K562 (cell line): ENCODE results near the gene ABCA4. TPM values are rescaled to one million over a fixed set of nuclear protein-coding genes. Genes with fewer than 3 reads are reported as not detected.

ENCODE experiments used
- ARNT ChIP-seq, 2 experiments: fragments of 450-650 bp; IDR thresholded peaks; 2 replicates each; pipeline ENCODE4 v1.6.1; 2016; ENCODE audit warnings: mild to moderate bottlenecking in 1 of 2
- CTCFL ChIP-seq: IDR thresholded peaks from 2 replicates; pipeline ENCODE4 v1.6.1; 2011; ENCODE audit warnings: borderline replicate concordance, low read depth, mild to moderate bottlenecking, moderate library complexity, low read length; ENCODE audit not compliant: insufficient read depth, poor library complexity, severe bottlenecking
- FOXJ3 ChIP-seq: sonication (generic); formaldehyde crosslinking; IDR thresholded peaks from 2 replicates; pipeline ENCODE4 v1.4.0; 2020; ENCODE audit warnings: mild to moderate bottlenecking, missing genetic modification reagents
- HDAC6 ChIP-seq: IDR thresholded peaks from 2 replicates; pipeline ENCODE4 v1.6.1; 2012; ENCODE audit warnings: low read depth, mild to moderate bottlenecking, control low read depth, inconsistent platforms, low read length, moderate library complexity
- MCM5 ChIP-seq: fragments of 450-650 bp; IDR thresholded peaks from 2 replicates; pipeline ENCODE4 v1.6.1; 2016; ENCODE audit warnings: low read depth
- NCOA4 ChIP-seq: fragments of 450-650 bp; IDR thresholded peaks from 2 replicates; pipeline ENCODE4 v1.6.1; 2018; ENCODE audit warnings: mild to moderate bottlenecking; ENCODE audit not compliant: partially characterized antibody
- NFIC ChIP-seq: fragments of 450-650 bp; IDR thresholded peaks from 2 replicates; pipeline ENCODE4 v1.6.1; 2017; ENCODE audit warnings: mild to moderate bottlenecking, inconsistent platforms
- NR2C1 ChIP-seq, 2 experiments: fragments of 450-650 bp; IDR thresholded peaks; 2 replicates each; pipeline ENCODE4 v1.6.1; 2017; ENCODE audit warnings: mild to moderate bottlenecking in 2 of 2, antibody characterized with exemption in 1 of 2, inconsistent platforms in 1 of 2, missing compliant biosample characterization in 1 of 2, missing genetic modification characterization in 1 of 2
- PPARD ChIP-seq: fragments of 250-450 bp; sonication (Bioruptor Pico); IDR thresholded peaks from 2 replicates; pipeline ENCODE4 v1.8.0; 2022; ENCODE audit warnings: inconsistent platforms, mild to moderate bottlenecking, moderate library complexity
- RAD21 ChIP-seq, 2 experiments: fragments of 250-450 bp in 1 of 2; fragments of 450-650 bp in 1 of 2; sonication (Bioruptor Pico) in 1 of 2; formaldehyde crosslinking in 1 of 2; IDR thresholded peaks in 1 of 2; conservative IDR thresholded peaks in 1 of 2; 2 replicates each; pipeline versions ENCODE4 v1.4.0 to v1.8.0; 2020 to 2022; ENCODE audit warnings: mild to moderate bottlenecking in 2 of 2, moderate library complexity in 1 of 2
- SMC3 ChIP-seq: conservative IDR thresholded peaks from 2 replicates; pipeline ENCODE4 v1.6.1; 2011; ENCODE audit warnings: low read depth, low read length, improper control_type of control experiment; ENCODE audit not compliant: insufficient read depth
- TEAD4 ChIP-seq, 2 experiments: sonication (generic) in 1 of 2; formaldehyde crosslinking in 1 of 2; IDR thresholded peaks; 2 replicates each; pipeline versions ENCODE4 v1.6.1 to v1.8.0; 2012 to 2022; ENCODE audit warnings: borderline replicate concordance in 1 of 2, inconsistent platforms in 1 of 2, low read length in 1 of 2, mild to moderate bottlenecking in 1 of 2, missing genetic modification reagents in 1 of 2
- TRIM28 ChIP-seq: fragments of 450-650 bp; IDR thresholded peaks from 2 replicates; pipeline ENCODE4 v1.6.1; 2017
- XRCC5 ChIP-seq: fragments of 200-400 bp; formaldehyde crosslinking; IDR thresholded peaks from 2 replicates; pipeline ENCODE4 v1.6.1; 2017; ENCODE audit warnings: low read depth, mild to moderate bottlenecking, low read length
- ZBTB7A ChIP-seq: IDR thresholded peaks from 2 replicates; pipeline ENCODE4 v1.6.1; 2011; ENCODE audit warnings: low read depth, mild to moderate bottlenecking, low read length, moderate library complexity, borderline replicate concordance; ENCODE audit not compliant: control insufficient read depth
- ZKSCAN1 ChIP-seq: fragments of 150-350 bp; IDR thresholded peaks from 2 replicates; pipeline ENCODE4 v1.6.1; 2016; ENCODE audit warnings: low read depth, low read length
- ZNF184 ChIP-seq: sonication (generic); formaldehyde crosslinking; IDR thresholded peaks from 2 replicates; pipeline ENCODE4 v1.5.0; 2020; ENCODE audit warnings: missing genetic modification reagents
- ZNF398 ChIP-seq: fragments of 250-450 bp; sonication (Bioruptor Pico); IDR thresholded peaks from 2 replicates; pipeline ENCODE4 v1.8.0; 2021; ENCODE audit warnings: moderate library complexity, mild to moderate bottlenecking, inconsistent platforms
- ZNF707 ChIP-seq: fragments of 250-450 bp; sonication (Bioruptor Pico); conservative IDR thresholded peaks from 2 replicates; pipeline ENCODE4 v1.8.0; 2022; ENCODE audit warnings: inconsistent platforms, mild to moderate bottlenecking, moderate library complexity
- ZNF77 ChIP-seq: fragments of 250-450 bp; sonication (Bioruptor Pico); IDR thresholded peaks from 2 replicates; pipeline ENCODE4 v1.5.0; 2020
- polyA plus RNA-seq, 8 experiments: library from polyadenylated mRNA; depleted of rRNA in 4 of 8; stranded (reverse) in 5 of 8; unstranded in 3 of 8; fragments of >200 nt; fragmentation: Nextera tagmentation in 2 of 8; fragmentation: Illumina TruSeq in 1 of 8; extraction: Ambion mirVana in 2 of 8; extraction: Trizol in 1 of 8; gene quantifications; 2 replicates each; pipeline versions ENCODE4 v1.2.1 to v1.2.3, GENCODE V29; 2011 to 2014; ENCODE audit warnings: inconsistent platforms in 1 of 8, missing spikeins in 1 of 8
- total RNA-seq, 7 experiments: library from RNA; depleted of rRNA in 6 of 7; stranded (reverse); fragments of >200 nt in 6 of 7; fragmentation: Illumina TruSeq in 2 of 7; extraction: Trizol in 2 of 7; gene quantifications; 2 replicates each; pipeline versions ENCODE4 v1.2.1 to v1.2.3, GENCODE V29; 2011 to 2021; ENCODE audit warnings: low replicate concordance in 1 of 7
- TF ChIP-seq, protein P1 (sequence below): fragments of 250-450 bp; sonication (Bioruptor Pico); IDR thresholded peaks from 2 replicates; pipeline ENCODE4 v1.5.0; 2021

Gene ABCA4
- total and polyA plus RNA-seq, 9 of the 15 experiments (the other 6 are each of a cell fraction or from before 2014, with no cell fraction given): 0.01 to 0.04 TPM; not detected in 7

DNA sequence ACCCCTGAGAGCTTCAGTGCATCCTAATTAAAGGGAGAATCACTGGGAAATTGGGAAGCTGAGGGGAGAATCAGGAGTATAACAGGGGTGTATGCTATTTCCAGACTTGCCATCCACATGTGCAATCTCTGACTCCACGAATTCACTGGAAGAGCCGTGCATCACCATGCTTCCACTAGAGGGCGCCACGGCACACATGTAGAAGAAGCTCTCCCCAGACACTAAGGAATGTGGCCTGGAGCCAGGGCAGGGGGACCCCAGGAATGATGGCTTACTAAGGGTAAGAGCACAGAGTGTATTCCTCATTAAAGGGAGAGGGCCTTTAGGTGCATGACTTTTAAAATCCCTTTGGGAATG, 81.5 kb downstream of the ABCA4 start (continued):
- TF ChIP-seq NR2C1 (IDR thresholded peaks at IDR 0.05): no peak
- TF ChIP-seq NR2C1 (tag; IDR thresholded peaks at IDR 0.05): no peak
- no peak for TF ChIP-seq FOXJ3 (CRISPR knock-in tag)
- TF ChIP-seq ZNF707 (CRISPR knock-in tag): no peak
- peak; percentile 16; the same call in 1 of the 2 replicates for TF ChIP-seq TEAD4 (IDR thresholded peaks at IDR 0.05; ENCODE audit: low read length)
- TF ChIP-seq TEAD4 (CRISPR knock-in tag; IDR thresholded peaks at IDR 0.05; ENCODE audit: borderline replicate concordance): no peak
- no peak for TF ChIP-seq PPARD
- TF ChIP-seq HDAC6: no peak
- TF ChIP-seq NFIC: peak; percentile 54
- no peak for TF ChIP-seq ZNF184
- peak; percentile 43 for TF ChIP-seq CTCFL
- no peak for TF ChIP-seq MCM5
- TF ChIP-seq ZNF398 (CRISPR knock-in tag): no peak
- TF ChIP-seq RAD21 (CRISPR knock-in tag; conservative IDR thresholded peaks at IDR 0.05 in 1 of 2, IDR thresholded peaks at IDR 0.05 in 1 of 2): peak; percentile 12 to 63; a peak in 2 of 4 replicates
- no peak for TF ChIP-seq ZKSCAN1
- no peak for TF ChIP-seq NCOA4
- no peak for TF ChIP-seq ZBTB7A
- TF ChIP-seq, protein P1, sequence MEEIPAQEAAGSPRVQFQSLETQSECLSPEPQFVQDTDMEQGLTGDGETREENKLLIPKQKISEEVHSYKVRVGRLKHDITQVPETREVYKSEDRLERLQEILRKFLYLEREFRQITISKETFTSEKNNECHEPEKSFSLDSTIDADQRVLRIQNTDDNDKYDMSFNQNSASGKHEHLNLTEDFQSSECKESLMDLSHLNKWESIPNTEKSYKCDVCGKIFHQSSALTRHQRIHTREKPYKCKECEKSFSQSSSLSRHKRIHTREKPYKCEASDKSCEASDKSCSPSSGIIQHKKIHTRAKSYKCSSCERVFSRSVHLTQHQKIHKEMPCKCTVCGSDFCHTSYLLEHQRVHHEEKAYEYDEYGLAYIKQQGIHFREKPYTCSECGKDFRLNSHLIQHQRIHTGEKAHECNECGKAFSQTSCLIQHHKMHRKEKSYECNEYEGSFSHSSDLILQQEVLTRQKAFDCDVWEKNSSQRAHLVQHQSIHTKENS (CRISPR knock-in tag): no peak
- no peak for TF ChIP-seq TRIM28
- no peak for TF ChIP-seq ZNF77
- no peak for TF ChIP-seq XRCC5
- no peak for TF ChIP-seq ARNT (IDR thresholded peaks at IDR 0.05)
- peak; percentile 55 for TF ChIP-seq SMC3
